SHP77 treated with DMSO at 0.1 percent for 48 hours (cell line): ENCODE data around the gene MRPS9.

Experiments used
- DNase-seq: peaks from one replicate; lab custom pipeline; 2025; lab: John Stamatoyannopoulos, UW

MRPS9 gene

GRCh38 chr2:105125428-105125827, 87.6 kb downstream of the MRPS9 start:
- no peak for DNase-seq

GRCh38 chr2:105125920-105126319, 88.1 kb downstream of the MRPS9 start:
- no peak for DNase-seq

- DNase-seq, result no peak
Measured at GRCh38 chr2:105126336-105126735, 88.5 kb downstream of the MRPS9 start.

GRCh38 chr2:105127289-105127915, 89.5 kb downstream of the MRPS9 start:
- DNase-seq, result no peak

GRCh38 chr2:105129722-105130232, 91.9 kb downstream of the MRPS9 start:
- no peak for DNase-seq

- no peak for DNase-seq
Measured at GRCh38 chr2:105130546-105130945, 92.7 kb downstream of the MRPS9 start.

GRCh38 chr2:105134081-105134480, 96.2 kb downstream of the MRPS9 start:
- no peak for DNase-seq

- DNase-seq, result no peak
Measured at GRCh38 chr2:105135436-105135835, 97.6 kb downstream of the MRPS9 start.

- DNase-seq, result no peak
Measured at GRCh38 chr2:105136394-105136793, 98.5 kb downstream of the MRPS9 start.

- DNase-seq, result no peak
Measured at GRCh38 chr2:105138643-105139042, 100.8 kb downstream of the MRPS9 start.

GRCh38 chr2:105139556-105140239, 101.8 kb downstream of the MRPS9 start:
- no peak for DNase-seq

- DNase-seq, result no peak
Measured at GRCh38 chr2:105140240-105140568, 102.3 kb downstream of the MRPS9 start.

- DNase-seq, result no peak
Measured at GRCh38 chr2:105141099-105141614, 103.3 kb downstream of the MRPS9 start.

- DNase-seq, result no peak
Measured at GRCh38 chr2:105142239-105142638, 104.4 kb downstream of the MRPS9 start.

- no peak for DNase-seq
Measured at GRCh38 chr2:105143094-105143466, 105.2 kb downstream of the MRPS9 start.

- DNase-seq, result no peak
Measured at GRCh38 chr2:105143467-105144151, 105.7 kb downstream of the MRPS9 start.

- DNase-seq, result no peak
Measured at GRCh38 chr2:105144152-105144940, 106.5 kb downstream of the MRPS9 start.

GRCh38 chr2:105144941-105145300, 107.1 kb downstream of the MRPS9 start:
- no peak for DNase-seq

- no peak for DNase-seq
Measured at GRCh38 chr2:105149272-105149671, 111.4 kb downstream of the MRPS9 start.
